HS-27A (cell line): ENCODE data around the gene CAMK1.

ENCODE experiments used
- DNase-seq: peaks from one replicate; pipeline ENCODE4 v3.0.0-alpha.2; 2012; ENCODE audit warnings: low read depth, missing footprints

The CAMK1 gene

DNA sequence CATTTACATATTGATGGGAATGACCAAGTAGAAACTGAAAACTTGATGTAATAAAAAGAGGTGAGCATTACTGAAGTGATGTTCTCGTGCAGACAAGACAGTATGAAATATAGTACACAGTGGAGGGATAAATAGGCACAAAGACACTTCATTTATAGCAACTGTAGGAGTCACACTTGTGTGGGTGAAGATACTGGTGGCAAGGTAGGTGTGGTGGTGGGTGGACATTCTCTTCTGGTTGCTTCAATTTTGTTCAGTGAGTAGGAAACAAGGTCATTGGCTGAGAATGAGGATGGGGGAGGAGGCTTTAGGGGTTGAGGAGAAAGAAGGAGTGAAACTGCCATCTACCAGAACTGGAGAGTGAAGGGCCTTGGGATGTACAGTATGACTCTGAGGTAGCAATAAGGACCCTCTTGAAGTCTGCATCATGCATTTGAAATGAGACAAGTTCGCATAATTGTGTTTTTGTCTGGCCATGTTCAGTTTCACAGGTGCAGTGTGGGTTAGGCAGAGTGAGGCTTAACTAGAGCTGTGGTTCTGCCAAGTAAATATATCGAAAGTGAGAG, 59.5 kb downstream of the CAMK1 start:
- DNase-seq = no peak
